ENCODE data around the gene DNAJC15.
A peak's percentile ranks its signal among the peaks of the same experiment; 100 is the strongest.

GRCh38 chr13:43116242-43116641, 92.9 kb downstream of the DNAJC15 start:
- no peak for TF ChIP-seq EZH2 (IDR thresholded peaks at IDR 0.05; ENCODE audit: borderline replicate concordance, low read depth, low read length, poor library complexity, severe bottlenecking)
- TF ChIP-seq, protein P1, sequence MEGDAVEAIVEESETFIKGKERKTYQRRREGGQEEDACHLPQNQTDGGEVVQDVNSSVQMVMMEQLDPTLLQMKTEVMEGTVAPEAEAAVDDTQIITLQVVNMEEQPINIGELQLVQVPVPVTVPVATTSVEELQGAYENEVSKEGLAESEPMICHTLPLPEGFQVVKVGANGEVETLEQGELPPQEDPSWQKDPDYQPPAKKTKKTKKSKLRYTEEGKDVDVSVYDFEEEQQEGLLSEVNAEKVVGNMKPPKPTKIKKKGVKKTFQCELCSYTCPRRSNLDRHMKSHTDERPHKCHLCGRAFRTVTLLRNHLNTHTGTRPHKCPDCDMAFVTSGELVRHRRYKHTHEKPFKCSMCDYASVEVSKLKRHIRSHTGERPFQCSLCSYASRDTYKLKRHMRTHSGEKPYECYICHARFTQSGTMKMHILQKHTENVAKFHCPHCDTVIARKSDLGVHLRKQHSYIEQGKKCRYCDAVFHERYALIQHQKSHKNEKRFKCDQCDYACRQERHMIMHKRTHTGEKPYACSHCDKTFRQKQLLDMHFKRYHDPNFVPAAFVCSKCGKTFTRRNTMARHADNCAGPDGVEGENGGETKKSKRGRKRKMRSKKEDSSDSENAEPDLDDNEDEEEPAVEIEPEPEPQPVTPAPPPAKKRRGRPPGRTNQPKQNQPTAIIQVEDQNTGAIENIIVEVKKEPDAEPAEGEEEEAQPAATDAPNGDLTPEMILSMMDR (conservative IDR thresholded peaks at IDR 0.05; ENCODE audit: low read depth, low read length) = 0 out of 2 replicates have a peak, but pooled peaks have one; percentile 25

Measured in A673 (cell line).